RWPE1 (cell line): Measurements from ENCODE around the gene SLC49A3.

Source experiments
- CTCF ChIA-PET: fragments of 350-600 bp; sonication (Branson Sonifier 250); formaldehyde crosslinking; extraction: SDS; loops from one replicate; lab custom pipeline; 2021; lab: Yijun Ruan, JAX
- POLR2A ChIA-PET: fragments of 400-600 bp; formaldehyde crosslinking; extraction: SDS; loops from one replicate; lab custom pipeline; 2020; ENCODE audit warnings: antibody characterized with exemption; ENCODE audit not compliant: low non-redundant PET; lab: Yijun Ruan, JAX
- DNase-seq: peaks from one replicate; pipeline ENCODE4 v3.0.0; 2012; ENCODE audit warnings: low spot score
- H3K27ac ChIP-seq: fragments of 450-650 bp; 2 replicates; pipeline ENCODE4 v1.5.1; 2017
- CTCF ChIP-seq: fragments of 450-650 bp; conservative IDR thresholded peaks from 2 replicates; pipeline ENCODE4 v1.5.1; 2017; ENCODE audit warnings: low read depth, mild to moderate bottlenecking

The SLC49A3 gene

DNA sequence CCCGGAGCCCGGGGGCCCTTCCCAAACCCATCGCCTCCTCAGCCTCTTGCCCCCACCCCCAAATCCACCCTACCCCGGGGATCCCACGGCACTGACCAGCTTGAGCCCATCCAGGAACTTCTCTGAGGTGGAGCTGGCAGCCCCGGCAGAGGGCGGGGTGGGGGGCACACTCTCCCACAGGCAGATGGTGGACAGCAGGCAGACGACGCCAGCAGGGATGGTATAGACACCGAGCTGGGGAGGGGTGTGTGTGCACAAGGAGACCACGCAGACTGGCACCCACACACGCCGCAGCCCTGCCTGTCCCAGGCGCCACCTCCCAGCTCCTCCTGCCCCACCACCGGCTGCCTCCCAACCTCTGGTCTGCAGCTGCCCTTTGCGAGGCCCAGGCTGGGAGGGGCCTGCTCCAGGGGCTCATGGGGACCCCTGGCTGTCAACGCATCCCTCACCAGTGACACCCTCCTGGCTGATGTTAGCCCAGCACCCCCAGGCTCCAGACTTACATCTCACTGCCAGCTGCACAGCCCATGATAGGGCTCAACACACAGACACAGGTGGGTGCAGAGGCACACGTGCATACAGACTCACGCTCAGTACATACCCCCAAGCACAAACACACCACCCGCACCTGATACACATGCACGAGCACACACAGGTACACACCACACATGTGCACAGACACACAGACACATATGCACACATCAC lies 4.2 kb downstream of the SLC49A3 start:
- H3K27ac ChIP-seq = no peak overlapping the region
- no peak for DNase-seq
- TF ChIP-seq CTCF = no peak
- ChIA-PET CTCF (interaction anchor here (0.7 to 1.2 kb wide), 3 partner anchors 15 to 295 kb away, joined by 3 read pairs; no protein-coding TSS in a partner anchor), POLR2A (no interaction called here)

- H3K27ac ChIP-seq = no peak overlapping the region
- DNase-seq = no peak
- CTCF ChIA-PET = interaction anchor here (0.7 to 1.2 kb wide), 4 partner anchors 16 to 295 kb away, joined by 3 read pairs; no protein-coding TSS in a partner anchor
- peak; percentile 63 for TF ChIP-seq CTCF
- POLR2A ChIA-PET = no interaction called here
These were observed 4.8 kb downstream of the SLC49A3 start for GRCh38 chr4:683982-684622.

DNA sequence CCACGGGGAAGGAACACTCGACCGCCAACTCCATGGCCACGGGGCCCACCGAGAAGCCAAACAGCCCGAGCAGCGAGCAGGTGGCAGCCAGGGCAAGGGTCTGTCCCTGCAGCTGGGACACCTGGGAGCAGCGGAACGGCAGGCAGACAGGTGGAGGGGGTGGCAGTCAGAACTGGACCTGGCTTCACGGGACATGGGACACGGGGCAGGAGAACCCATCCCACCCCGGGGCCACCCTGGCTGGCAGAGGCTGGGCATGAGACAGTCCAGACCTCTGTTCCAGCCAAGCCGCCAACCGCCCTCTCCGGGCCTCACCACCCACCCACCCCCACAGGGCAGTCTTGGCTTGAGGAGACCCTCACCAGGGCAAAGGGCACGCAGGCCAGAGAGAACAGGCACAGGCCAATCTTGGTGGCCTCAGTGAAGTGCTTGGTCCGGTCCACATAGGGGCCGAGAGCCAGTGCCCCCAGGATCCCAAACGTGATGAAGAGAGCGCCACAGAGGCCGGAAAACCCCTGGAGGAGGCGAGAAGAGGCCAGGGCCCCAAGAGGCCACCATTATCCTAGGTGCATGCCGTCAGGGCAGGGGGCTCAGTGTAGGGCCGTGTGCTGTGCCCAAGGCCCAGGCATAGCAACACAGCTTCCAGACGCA lies 5.6 kb downstream of the SLC49A3 start:
- DNase-seq = no peak
- ChIA-PET CTCF (interaction anchor here (0.9 to 1.2 kb wide), 2 partner anchors 17 to 99 kb away, joined by 3 read pairs; no protein-coding TSS in a partner anchor), POLR2A (no interaction called here)
- H3K27ac ChIP-seq = no peak overlapping the region
- TF ChIP-seq CTCF = no peak

- CTCF ChIA-PET = no interaction called here
- POLR2A ChIA-PET = no interaction called here
These were observed 6.3 kb downstream of the SLC49A3 start for GRCh38 chr4:682490-683172.

DNA sequence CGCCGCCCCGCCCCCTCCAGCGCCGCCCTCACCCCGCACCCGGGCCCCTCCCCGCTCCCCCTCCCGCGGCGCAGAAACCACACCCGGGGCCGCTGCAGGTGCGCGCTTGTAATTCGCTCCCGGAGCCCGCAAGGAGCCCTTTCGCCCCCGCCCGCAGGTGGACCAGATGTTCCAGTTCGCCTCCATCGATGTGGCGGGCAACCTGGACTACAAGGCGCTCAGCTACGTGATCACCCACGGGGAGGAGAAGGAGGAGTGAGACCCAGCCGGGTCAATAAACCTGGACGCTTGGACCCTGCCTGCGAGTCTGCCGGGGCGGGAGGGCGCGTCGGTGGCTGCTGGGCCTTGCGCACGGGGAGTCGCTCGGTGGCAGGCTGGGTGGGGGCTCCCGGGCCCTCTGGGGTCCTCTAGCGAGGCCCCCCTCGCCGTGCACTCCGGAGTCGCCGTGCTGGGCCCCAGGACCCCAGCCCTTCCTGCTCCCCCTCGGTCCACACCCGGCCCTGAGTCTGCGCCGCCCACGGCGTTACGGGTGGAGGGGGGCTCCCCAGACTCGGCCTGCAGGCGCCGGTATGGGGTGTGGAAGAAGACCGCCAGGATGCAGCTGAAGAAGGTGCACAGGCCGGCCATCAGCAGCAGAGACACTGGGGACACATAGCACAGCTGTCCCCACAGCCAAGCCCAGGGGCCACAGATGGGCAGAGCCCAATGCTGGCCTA lies 7.1 kb downstream of the SLC49A3 start:
- TF ChIP-seq CTCF = no peak
- ChIA-PET CTCF (interaction anchor here (0.7 kb wide), 1 partner anchor 576 kb away, joined by 3 read pairs; no protein-coding TSS in a partner anchor), POLR2A (no interaction called here)
- peak; percentile 69 for DNase-seq
- H3K27ac ChIP-seq = peak overlapping the region; percentile 35; the same call in 1 of the 2 replicates

More at GRCh38 chr4:682490-683172, 6.3 kb downstream of the SLC49A3 start:
- no peak for TF ChIP-seq CTCF
- H3K27ac ChIP-seq = no peak overlapping the region
- no peak for DNase-seq
